ENCODE measurements around the gene CTPS2.

DNA sequence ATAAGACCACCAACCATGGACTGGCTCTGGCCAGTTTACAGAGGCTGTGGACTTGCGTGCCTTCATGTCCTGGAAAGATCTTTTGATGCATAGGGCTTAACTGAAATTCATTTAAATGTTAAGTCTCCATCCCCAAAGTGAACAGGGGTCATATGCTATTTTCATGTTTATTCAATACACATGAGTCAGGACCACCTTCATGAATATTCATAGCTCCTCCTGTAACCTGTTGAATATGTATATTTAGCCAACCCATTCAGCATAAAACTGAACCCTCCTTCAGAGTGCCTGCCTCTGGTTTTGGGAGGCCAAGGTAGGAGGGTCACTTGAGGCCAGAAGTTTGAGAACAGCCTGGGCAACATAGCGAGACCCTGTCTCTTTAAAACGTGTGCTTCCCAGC lies 7.1 kb downstream of the CTPS2 start:
- TF ChIP-seq, protein P1, sequence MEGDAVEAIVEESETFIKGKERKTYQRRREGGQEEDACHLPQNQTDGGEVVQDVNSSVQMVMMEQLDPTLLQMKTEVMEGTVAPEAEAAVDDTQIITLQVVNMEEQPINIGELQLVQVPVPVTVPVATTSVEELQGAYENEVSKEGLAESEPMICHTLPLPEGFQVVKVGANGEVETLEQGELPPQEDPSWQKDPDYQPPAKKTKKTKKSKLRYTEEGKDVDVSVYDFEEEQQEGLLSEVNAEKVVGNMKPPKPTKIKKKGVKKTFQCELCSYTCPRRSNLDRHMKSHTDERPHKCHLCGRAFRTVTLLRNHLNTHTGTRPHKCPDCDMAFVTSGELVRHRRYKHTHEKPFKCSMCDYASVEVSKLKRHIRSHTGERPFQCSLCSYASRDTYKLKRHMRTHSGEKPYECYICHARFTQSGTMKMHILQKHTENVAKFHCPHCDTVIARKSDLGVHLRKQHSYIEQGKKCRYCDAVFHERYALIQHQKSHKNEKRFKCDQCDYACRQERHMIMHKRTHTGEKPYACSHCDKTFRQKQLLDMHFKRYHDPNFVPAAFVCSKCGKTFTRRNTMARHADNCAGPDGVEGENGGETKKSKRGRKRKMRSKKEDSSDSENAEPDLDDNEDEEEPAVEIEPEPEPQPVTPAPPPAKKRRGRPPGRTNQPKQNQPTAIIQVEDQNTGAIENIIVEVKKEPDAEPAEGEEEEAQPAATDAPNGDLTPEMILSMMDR (IDR thresholded peaks at IDR 0.05; ENCODE audit: insufficient read depth, low read depth, low read length): no peak
- no peak for TF ChIP-seq EZH2 (IDR thresholded peaks at IDR 0.05; ENCODE audit: insufficient read depth, low read length)
